ENCODE data around the gene ANKRD13A.

ANKRD13A gene

DNA sequence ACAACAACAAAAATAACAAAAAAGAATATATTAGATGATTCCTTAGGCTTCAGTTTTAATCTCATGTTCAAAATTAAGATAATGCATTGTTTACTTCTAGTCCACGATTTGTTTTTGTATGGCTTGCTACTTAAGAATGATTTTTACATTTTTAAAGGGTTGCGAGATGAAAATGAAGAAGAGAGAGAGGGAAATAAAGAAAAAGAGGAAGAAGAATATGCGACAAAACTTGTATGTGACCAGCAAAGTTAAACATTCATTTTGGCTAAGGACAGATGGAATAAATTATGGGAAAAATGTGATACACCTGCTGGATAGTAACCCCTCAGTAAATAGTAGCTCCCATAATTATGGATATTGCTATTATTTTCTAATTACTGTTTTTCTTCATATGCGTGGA is 1.8 kb upstream of the ANKRD13A start:
- no peak overlapping the region for H3K4me3 ChIP-seq (ENCODE audit: low read depth, low read length)
- H3K27me3 ChIP-seq (ENCODE audit: control insufficient read depth, insufficient read depth, low read length): peaks cover 9% of the 10 kb centered on the region
- no peaks in the 10 kb centered on the region for H3K9me3 ChIP-seq (ENCODE audit: control insufficient read depth, insufficient read depth, low read length)
- H3K36me3 ChIP-seq (ENCODE audit: control insufficient read depth, insufficient read depth, low read length): no peaks in the 10 kb centered on the region
- H3K4me1 ChIP-seq (ENCODE audit: control insufficient read depth, insufficient read depth, low read length): peaks cover 14% of the 10 kb centered on the region
- no peak overlapping the region for H3K27ac ChIP-seq (ENCODE audit: low read depth, low read length)
- no peak overlapping the region for H3K9ac ChIP-seq (ENCODE audit: low read depth, low read length)

DNA sequence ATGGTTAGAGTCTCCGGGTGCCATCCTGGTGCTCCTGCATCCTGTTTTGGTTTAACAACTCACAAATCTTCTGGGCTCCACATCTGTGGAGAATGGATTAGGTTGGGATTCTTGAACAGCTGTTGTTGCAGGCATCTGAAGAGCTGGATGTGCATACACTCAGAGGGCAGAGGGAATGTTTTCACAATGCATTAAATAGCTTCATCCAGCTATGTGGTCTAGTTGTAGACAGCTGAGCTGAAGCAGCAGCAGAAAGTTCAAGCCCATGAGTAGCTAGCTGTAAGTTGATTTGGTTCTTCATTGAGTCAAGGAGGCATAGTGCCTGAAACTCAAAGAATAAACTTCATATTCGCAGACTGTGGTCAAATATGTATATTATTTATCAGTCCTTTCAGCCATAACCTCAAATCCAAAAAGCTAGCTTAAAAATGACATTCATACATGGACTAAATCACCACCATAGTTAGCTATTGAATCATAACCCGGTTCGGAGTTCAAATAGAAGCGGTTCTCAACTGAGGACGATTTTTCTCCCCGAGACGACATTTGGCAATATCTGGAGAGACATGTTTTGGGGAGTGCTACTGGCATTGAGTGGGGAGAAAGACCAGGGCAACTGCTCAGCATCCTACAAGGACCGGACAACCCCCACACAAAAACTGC is 858 bp upstream of the ANKRD13A start:
- Histone ChIP-seq H3K9ac (ENCODE audit: low read depth, low read length) (no peak overlapping the region), H3K9me3 (ENCODE audit: control insufficient read depth, insufficient read depth, low read length) (no peaks in the 10 kb centered on the region), H3K27ac (ENCODE audit: low read depth, low read length) (no peak overlapping the region), H3K4me1 (ENCODE audit: control insufficient read depth, insufficient read depth, low read length) (peaks cover 14% of the 10 kb centered on the region), H3K4me3 (ENCODE audit: low read depth, low read length) (peak overlapping the region; percentile 93), H3K36me3 (ENCODE audit: control insufficient read depth, insufficient read depth, low read length) (no peaks in the 10 kb centered on the region), H3K27me3 (ENCODE audit: control insufficient read depth, insufficient read depth, low read length) (peaks cover 9% of the 10 kb centered on the region)

DNA sequence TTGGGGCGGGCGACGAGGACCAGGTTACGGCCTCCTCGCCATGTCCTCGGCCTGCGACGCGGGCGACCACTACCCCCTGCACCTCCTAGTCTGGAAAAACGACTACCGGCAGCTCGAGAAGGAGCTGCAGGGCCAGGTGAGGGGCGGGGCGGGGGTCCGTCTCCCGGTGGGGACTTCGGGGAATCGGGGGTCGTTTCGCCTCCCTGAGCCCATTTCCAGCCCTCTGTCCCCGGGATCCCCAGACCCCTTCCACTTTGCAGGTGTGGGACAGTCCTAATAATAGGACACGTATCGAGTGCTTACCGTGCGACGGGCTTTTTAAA is 380 bp downstream of the ANKRD13A start:
- no peak overlapping the region; the same call in 1 of the 2 replicates for H3K9ac ChIP-seq (ENCODE audit: low read depth, low read length)
- H3K4me1 ChIP-seq (ENCODE audit: control insufficient read depth, insufficient read depth, low read length): peaks cover 14% of the 10 kb centered on the region
- H3K36me3 ChIP-seq (ENCODE audit: control insufficient read depth, insufficient read depth, low read length): no peaks in the 10 kb centered on the region
- no peaks in the 10 kb centered on the region for H3K9me3 ChIP-seq (ENCODE audit: control insufficient read depth, insufficient read depth, low read length)
- peaks cover 9% of the 10 kb centered on the region for H3K27me3 ChIP-seq (ENCODE audit: control insufficient read depth, insufficient read depth, low read length)
- H3K4me3 ChIP-seq (ENCODE audit: low read depth, low read length): peak overlapping the region; percentile 93
- H3K27ac ChIP-seq (ENCODE audit: low read depth, low read length): no peak overlapping the region

DNA sequence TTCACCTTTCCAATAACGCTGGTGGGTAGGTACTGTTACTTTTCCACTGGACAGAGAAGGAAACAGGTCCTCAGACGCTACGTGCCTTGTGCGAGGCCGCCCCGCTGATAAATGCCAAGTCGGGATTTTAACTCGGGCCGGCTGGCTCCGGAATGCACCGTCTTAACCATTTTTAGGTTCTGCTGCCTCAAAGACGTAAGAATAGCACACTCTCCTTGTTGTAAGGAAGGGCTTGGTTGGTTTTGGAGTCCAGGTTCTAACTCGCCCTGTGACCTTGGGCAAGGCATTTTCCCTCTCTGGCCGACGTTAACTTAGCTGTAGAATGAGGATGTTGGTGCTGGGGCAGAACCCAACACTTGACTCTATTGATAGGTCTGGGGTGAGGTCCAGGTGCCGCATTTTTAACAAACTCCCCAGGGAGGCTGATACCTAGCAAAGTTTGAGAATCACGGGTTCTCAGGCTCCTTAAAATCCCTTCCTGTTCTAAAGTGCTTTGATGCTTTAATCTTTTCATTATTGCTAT is 814 bp downstream of the ANKRD13A start:
- peak overlapping the region; percentile 93 for H3K4me3 ChIP-seq (ENCODE audit: low read depth, low read length)
- no peaks in the 10 kb centered on the region for H3K36me3 ChIP-seq (ENCODE audit: control insufficient read depth, insufficient read depth, low read length)
- H3K27me3 ChIP-seq (ENCODE audit: control insufficient read depth, insufficient read depth, low read length): peaks cover 9% of the 10 kb centered on the region
- H3K9ac ChIP-seq (ENCODE audit: low read depth, low read length): no peak overlapping the region; the same call in 1 of the 2 replicates
- no peaks in the 10 kb centered on the region for H3K9me3 ChIP-seq (ENCODE audit: control insufficient read depth, insufficient read depth, low read length)
- no peak overlapping the region for H3K27ac ChIP-seq (ENCODE audit: low read depth, low read length)
- peaks cover 11% of the 10 kb centered on the region for H3K4me1 ChIP-seq (ENCODE audit: control insufficient read depth, insufficient read depth, low read length)

DNA sequence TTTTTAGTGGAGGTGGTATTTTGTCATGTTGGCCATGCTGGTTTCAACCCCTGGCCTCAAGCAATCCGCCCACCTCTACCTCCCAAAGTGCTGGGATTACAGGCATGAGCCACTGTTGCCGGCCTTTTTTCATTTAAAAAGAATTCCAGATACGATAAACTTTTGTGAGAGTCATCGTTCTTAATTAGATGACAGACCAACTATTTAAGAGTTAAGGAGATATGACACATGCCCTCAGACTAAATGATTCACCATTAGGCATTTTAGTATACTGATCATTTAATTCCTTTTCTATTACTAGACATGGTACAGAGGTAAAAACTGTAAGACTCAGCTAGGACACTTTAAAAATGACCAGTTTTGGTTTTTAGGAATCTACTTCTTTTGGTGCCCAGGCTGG is 2.4 kb downstream of the ANKRD13A start:
- Histone ChIP-seq H3K4me3 (ENCODE audit: low read depth, low read length) (no peak overlapping the region), H3K27me3 (ENCODE audit: control insufficient read depth, insufficient read depth, low read length) (peaks cover 9% of the 10 kb centered on the region), H3K27ac (ENCODE audit: low read depth, low read length) (no peak overlapping the region), H3K9me3 (ENCODE audit: control insufficient read depth, insufficient read depth, low read length) (no peaks in the 10 kb centered on the region), H3K4me1 (ENCODE audit: control insufficient read depth, insufficient read depth, low read length) (peaks cover 7% of the 10 kb centered on the region), H3K36me3 (ENCODE audit: control insufficient read depth, insufficient read depth, low read length) (no peaks in the 10 kb centered on the region), H3K9ac (ENCODE audit: low read depth, low read length) (no peak overlapping the region)

DNA sequence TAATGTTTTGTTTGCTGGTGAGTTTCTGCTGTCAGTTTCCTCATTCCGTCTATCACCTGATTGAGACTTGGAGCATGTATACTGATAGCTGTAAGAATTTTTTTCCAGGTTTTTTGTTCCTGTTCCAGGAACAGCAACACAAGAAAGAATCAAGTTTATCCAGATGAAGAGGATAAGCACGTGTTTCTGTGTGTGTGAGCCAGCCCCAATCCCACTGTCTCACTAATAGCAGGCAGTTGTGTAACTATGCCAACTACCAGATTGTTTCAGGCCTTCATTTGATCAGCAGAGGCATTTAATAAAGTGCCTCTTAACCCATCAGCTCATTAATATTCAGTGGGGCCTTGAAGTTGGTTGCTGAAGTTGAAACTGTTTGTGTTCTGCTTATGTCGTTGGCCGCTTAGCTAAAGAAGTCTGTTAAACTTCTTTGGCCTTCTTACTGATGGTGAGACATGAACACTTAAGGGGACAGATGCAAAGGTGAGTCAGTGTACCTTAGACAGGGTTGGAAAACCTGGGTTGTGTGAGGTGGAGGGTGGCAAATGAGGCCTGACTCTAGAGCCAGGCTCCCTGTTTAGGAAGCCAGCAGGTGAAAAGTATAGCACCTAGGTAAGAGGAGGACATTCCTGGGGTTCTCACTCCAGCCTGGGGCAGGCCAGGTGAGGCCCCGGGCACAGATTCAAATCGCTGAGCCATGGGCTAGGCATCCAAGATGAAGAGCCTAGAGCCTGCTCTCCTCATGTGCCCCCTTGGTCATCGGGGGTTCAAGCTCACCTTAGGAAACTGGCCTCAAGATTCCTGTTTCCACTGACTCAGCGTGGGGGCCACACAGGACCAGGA is 3.7 kb downstream of the ANKRD13A start:
- Histone ChIP-seq H3K9ac (ENCODE audit: low read depth, low read length) (no peak overlapping the region), H3K9me3 (ENCODE audit: control insufficient read depth, insufficient read depth, low read length) (no peaks in the 10 kb centered on the region), H3K4me3 (ENCODE audit: low read depth, low read length) (no peak overlapping the region), H3K27me3 (ENCODE audit: control insufficient read depth, insufficient read depth, low read length) (peaks cover 9% of the 10 kb centered on the region), H3K36me3 (ENCODE audit: control insufficient read depth, insufficient read depth, low read length) (no peaks in the 10 kb centered on the region), H3K4me1 (ENCODE audit: control insufficient read depth, insufficient read depth, low read length) (peaks cover 7% of the 10 kb centered on the region), H3K27ac (ENCODE audit: low read depth, low read length) (no peak overlapping the region)

DNA sequence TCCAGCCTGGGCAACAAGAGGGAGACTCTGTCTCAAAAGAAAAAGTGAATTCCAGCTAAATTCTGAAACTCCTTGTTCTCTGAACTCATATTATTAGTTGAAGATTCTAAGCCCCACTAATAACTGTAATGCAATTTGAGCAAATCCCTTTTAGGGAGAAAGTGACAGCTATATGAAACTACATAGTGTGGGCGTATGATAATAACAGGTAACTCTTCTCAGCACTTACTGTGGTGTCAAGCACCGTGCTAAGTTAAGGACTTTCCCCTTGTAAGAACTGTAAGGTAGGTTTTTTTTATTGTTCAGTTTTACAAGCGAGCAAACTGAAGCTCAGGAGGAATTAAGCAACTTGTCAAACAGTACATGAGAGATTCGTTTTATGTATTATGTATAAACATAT is 5.4 kb downstream of the ANKRD13A start:
- Histone ChIP-seq H3K36me3 (ENCODE audit: control insufficient read depth, insufficient read depth, low read length) (no peaks in the 10 kb centered on the region), H3K4me3 (ENCODE audit: low read depth, low read length) (no peak overlapping the region), H3K9me3 (ENCODE audit: control insufficient read depth, insufficient read depth, low read length) (no peaks in the 10 kb centered on the region), H3K9ac (ENCODE audit: low read depth, low read length) (no peak overlapping the region), H3K27me3 (ENCODE audit: control insufficient read depth, insufficient read depth, low read length) (peaks cover 9% of the 10 kb centered on the region), H3K27ac (ENCODE audit: low read depth, low read length) (no peak overlapping the region), H3K4me1 (ENCODE audit: control insufficient read depth, insufficient read depth, low read length) (peaks cover 7% of the 10 kb centered on the region)

DNA sequence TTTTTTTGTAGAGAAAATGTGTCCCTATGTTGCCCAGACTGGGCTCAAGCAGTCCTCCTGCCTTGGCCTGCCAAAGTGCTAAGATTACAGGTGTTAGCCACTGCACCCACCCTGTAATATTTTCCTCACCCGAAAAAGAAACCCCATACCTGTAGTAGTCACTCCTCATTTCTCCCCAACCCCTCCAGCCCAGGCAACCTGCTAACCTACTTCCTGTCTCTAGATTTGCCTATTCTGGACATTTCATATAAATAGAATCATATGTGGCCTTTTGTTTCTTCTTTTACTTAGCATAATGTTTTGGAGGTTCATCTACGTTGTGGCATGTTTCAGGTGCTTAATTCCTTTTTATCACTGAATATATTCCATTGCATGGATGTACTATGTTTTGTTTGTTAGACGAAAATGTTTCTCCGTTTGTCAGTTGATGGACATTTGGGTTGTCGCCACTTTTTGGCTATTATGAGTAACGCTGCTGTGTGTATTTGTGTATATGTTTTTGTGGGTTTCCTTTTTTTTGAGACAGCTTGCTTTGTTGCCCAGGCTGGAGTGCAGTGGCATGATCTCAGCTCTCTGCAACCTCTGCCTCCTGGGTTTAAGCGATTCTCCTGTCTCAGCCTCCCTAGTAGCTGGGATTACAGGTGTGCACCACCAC is 6.2 kb downstream of the ANKRD13A start:
- Histone ChIP-seq H3K27ac (ENCODE audit: low read depth, low read length) (no peak overlapping the region), H3K36me3 (ENCODE audit: control insufficient read depth, insufficient read depth, low read length) (no peaks in the 10 kb centered on the region), H3K4me1 (ENCODE audit: control insufficient read depth, insufficient read depth, low read length) (0 out of 2 replicates have a peak, but pooled peaks cover under 1% of the 10 kb centered on the region), H3K4me3 (ENCODE audit: low read depth, low read length) (no peak overlapping the region), H3K9ac (ENCODE audit: low read depth, low read length) (no peak overlapping the region), H3K27me3 (ENCODE audit: control insufficient read depth, insufficient read depth, low read length) (peaks cover under 1% of the 10 kb centered on the region), H3K9me3 (ENCODE audit: control insufficient read depth, insufficient read depth, low read length) (no peaks in the 10 kb centered on the region)

DNA sequence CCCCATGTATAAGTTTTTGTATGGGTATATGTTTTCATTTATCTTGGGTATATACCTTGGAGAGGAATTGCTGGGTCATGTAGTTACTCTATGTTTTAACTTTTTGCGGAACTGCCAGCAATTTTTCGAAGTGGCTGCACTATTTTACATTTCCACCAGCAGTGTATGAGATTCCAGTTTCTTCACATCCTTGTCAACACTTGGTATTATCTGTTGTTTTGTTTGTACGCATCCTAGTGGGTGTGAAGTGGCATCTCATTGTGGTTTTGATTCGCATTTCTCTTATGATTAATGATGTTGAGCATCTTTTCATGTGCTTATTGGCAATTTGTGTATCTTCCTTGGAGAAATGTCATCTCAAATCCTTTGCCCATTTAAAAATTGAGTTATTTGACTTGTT is 6.9 kb downstream of the ANKRD13A start:
- Histone ChIP-seq H3K4me1 (ENCODE audit: control insufficient read depth, insufficient read depth, low read length) (no peaks in the 10 kb centered on the region), H3K27ac (ENCODE audit: low read depth, low read length) (no peak overlapping the region)

DNA sequence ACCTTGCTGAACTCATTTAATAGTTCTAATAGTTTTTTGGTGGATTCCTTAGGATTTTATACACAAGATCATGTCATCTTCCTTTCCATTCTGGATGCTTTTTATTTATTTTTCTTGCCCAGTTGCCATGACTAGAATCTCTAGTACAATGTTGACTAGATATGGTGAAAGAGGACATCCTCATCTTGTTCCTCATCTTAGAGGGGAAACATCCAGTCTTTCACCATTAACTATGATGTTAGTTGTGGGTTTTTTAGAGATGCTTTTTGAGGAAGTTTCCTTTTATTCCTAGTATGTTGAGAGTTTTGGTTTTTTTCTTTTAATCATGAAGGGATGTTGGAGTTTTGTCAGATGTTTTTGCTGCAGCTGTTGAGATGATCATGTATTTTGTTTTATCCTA is 8.7 kb downstream of the ANKRD13A start:
- H3K9me3 ChIP-seq (ENCODE audit: control insufficient read depth, insufficient read depth, low read length): no peaks in the 10 kb centered on the region
- H3K4me3 ChIP-seq (ENCODE audit: low read depth, low read length): no peak overlapping the region
- H3K9ac ChIP-seq (ENCODE audit: low read depth, low read length): no peak overlapping the region
- H3K27me3 ChIP-seq (ENCODE audit: control insufficient read depth, insufficient read depth, low read length): no peaks in the 10 kb centered on the region
- no peaks in the 10 kb centered on the region for H3K4me1 ChIP-seq (ENCODE audit: control insufficient read depth, insufficient read depth, low read length)
- no peak overlapping the region for H3K27ac ChIP-seq (ENCODE audit: low read depth, low read length)
- H3K36me3 ChIP-seq (ENCODE audit: control insufficient read depth, insufficient read depth, low read length): peaks cover 1% of the 10 kb centered on the region; the same call in 1 of the 2 replicates

More for the DNA sequence above, 6.9 kb downstream of the ANKRD13A start:
- Histone ChIP-seq H3K9ac (ENCODE audit: low read depth, low read length) (no peak overlapping the region), H3K36me3 (ENCODE audit: control insufficient read depth, insufficient read depth, low read length) (no peaks in the 10 kb centered on the region), H3K27me3 (ENCODE audit: control insufficient read depth, insufficient read depth, low read length) (no peaks in the 10 kb centered on the region; the same call in 1 of the 2 replicates), H3K9me3 (ENCODE audit: control insufficient read depth, insufficient read depth, low read length) (no peaks in the 10 kb centered on the region), H3K4me3 (ENCODE audit: low read depth, low read length) (no peak overlapping the region)

Measured in HUES48 (cell line).